Calu3 (cell line): ENCODE measurements around the gene CRTAC1. TPM values are rescaled to one million over a fixed set of nuclear protein-coding genes. Genes with fewer than 3 reads are reported as not detected.

ENCODE experiments used
- BruUV-seq: library from RNA; stranded (reverse); fragments of 400-500 nt; replicated peaks from 2 replicates; lab custom pipeline; 2021; lab: Mats Ljungman, UMichigan
- CTCF ChIA-PET: fragments of 300-600 bp; sonication (Branson Sonifier 250); formaldehyde crosslinking; loops from one replicate; lab custom pipeline; 2022; ENCODE audit warnings: antibody characterized with exemption; lab: Charles Lee
- DNase-seq: peaks from one replicate; pipeline ENCODE4 v3.0.0; 2022
- H3K27ac Mint-ChIP-seq: one replicate; pipeline ENCODE4 v1.8.0; 2022; ENCODE audit warnings: mixed read lengths; ENCODE audit not compliant: unreplicated experiment
- H3K27me3 Mint-ChIP-seq: one replicate; pipeline ENCODE4 v1.8.0; 2022; ENCODE audit warnings: mixed read lengths; ENCODE audit not compliant: unreplicated experiment
- H3K36me3 Mint-ChIP-seq: one replicate; pipeline ENCODE4 v1.8.0; 2022; ENCODE audit warnings: mild to moderate bottlenecking, moderate library complexity, mixed read lengths; ENCODE audit not compliant: insufficient read depth, unreplicated experiment
- H3K4me1 Mint-ChIP-seq: one replicate; pipeline ENCODE4 v1.8.0; 2022; ENCODE audit warnings: mild to moderate bottlenecking, low read depth, mixed read lengths; ENCODE audit not compliant: unreplicated experiment
- H3K4me3 Mint-ChIP-seq: one replicate; pipeline ENCODE4 v1.8.0; 2022; ENCODE audit warnings: mild to moderate bottlenecking, low read depth, moderate library complexity, mixed read lengths; ENCODE audit not compliant: unreplicated experiment
- H3K9me3 Mint-ChIP-seq: one replicate; pipeline ENCODE4 v1.8.0; 2022; ENCODE audit warnings: low read depth, mixed read lengths; ENCODE audit not compliant: unreplicated experiment
- CTCF ChIP-seq: fragments of 200-600 bp; IDR thresholded peaks from one replicate; pipeline ENCODE4 v1.8.0; 2022; ENCODE audit warnings: antibody characterized with exemption; ENCODE audit not compliant: unreplicated experiment
- intact Hi-C: fragments of 100-400 bp; cut with micrococcal nuclease; formaldehyde crosslinking; loops from one replicate; pipeline ENCODE4 v1.10.0; 2022; ENCODE audit not compliant: unreplicated experiment
- total RNA-seq: library from RNA; stranded (reverse); gene quantifications from 2 replicates; pipeline ENCODE4 v1.2.3, GENCODE V29; 2022

Gene CRTAC1
- total RNA-seq, 1 experiment from 2014 or later = not detected

DNA sequence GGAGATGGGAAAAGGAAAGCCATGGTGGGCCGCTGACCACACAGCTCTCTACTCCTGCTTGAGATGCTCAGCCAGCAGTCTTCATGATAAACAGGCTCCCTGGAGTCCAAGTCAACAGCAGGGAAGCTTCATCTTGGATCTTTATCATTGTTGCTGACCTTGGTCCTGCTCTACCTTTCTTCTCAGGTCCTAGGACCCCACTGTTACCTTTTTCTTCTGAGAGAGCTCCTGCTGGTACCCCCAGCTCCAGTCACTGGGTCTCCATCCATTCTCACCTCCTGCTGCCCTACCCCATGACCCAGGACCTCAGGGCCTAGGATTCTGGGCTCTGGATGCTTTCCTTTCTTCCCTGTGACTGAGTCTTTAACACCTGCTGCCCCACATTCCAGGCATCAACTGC, 5.2 kb upstream of the CRTAC1 start:
- no TSS peak for BruUV-seq
- no peaks in the 10 kb centered on the region for H3K4me1 Mint-ChIP-seq
- intact Hi-C loops = no loop called here
- H3K27me3 Mint-ChIP-seq = peaks cover 75% of the 10 kb centered on the region
- no peak for TF ChIP-seq CTCF
- H3K4me3 Mint-ChIP-seq = no peak overlapping the region
- H3K36me3 Mint-ChIP-seq = no peaks in the 10 kb centered on the region
- DNase-seq = no peak
- H3K27ac Mint-ChIP-seq = no peak overlapping the region
- CTCF ChIA-PET = interaction anchor here (1.2 kb wide), 1 partner anchor 11 kb away, joined by 18 read pairs; no protein-coding TSS in a partner anchor
- H3K9me3 Mint-ChIP-seq = no peaks in the 10 kb centered on the region

GRCh38 chr10:98033515-98033914, 3.1 kb upstream of the CRTAC1 start:
- CTCF ChIA-PET = no interaction called here
- no peak overlapping the region for H3K27ac Mint-ChIP-seq
- TF ChIP-seq CTCF = no peak
- no peaks in the 10 kb centered on the region for H3K36me3 Mint-ChIP-seq
- BruUV-seq = no TSS peak
- no peak overlapping the region for H3K4me3 Mint-ChIP-seq
- H3K27me3 Mint-ChIP-seq = peaks cover 84% of the 10 kb centered on the region
- H3K9me3 Mint-ChIP-seq = no peaks in the 10 kb centered on the region
- no peak for DNase-seq
- H3K4me1 Mint-ChIP-seq = no peaks in the 10 kb centered on the region
- intact Hi-C loops = no loop called here

- H3K9me3 Mint-ChIP-seq = no peaks in the 10 kb centered on the region
- CTCF ChIA-PET = interaction anchor here (0.7 kb wide), 1 partner anchor 182 kb away, joined by 4 read pairs; no protein-coding TSS in a partner anchor
- no peaks in the 10 kb centered on the region for H3K36me3 Mint-ChIP-seq
- H3K27ac Mint-ChIP-seq = no peak overlapping the region
- no peak overlapping the region for H3K4me3 Mint-ChIP-seq
- DNase-seq = no peak
- TF ChIP-seq CTCF = no peak
- peaks cover 74% of the 10 kb centered on the region for H3K27me3 Mint-ChIP-seq
- BruUV-seq = no TSS peak
- no peaks in the 10 kb centered on the region for H3K4me1 Mint-ChIP-seq
- intact Hi-C loops = no loop called here
These were observed 1.0 kb upstream of the CRTAC1 start for GRCh38 chr10:98031440-98031839.

DNA sequence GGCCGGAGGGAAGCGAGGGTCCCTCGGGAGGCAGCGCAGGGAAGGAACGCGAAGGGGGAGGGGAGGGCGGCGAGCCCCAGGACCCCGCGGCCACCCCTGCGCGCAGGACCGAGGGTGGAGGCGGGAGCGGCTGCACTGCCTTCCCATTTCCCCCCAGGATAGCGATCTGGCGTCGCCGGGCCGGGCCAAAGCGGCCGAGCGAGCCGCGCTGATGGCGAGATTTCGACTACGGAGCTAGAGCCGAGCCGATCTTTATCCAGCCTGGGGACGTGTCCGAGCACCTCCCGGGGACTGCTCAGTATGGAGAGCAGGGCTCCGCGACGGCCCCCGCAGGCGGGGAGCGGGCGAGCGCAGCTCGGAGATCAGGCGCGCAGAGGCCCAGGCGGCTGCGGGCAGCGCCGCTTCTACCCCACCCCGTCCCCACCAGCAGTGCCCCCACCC, 590 bp upstream of the CRTAC1 start:
- peaks cover 73% of the 10 kb centered on the region for H3K27me3 Mint-ChIP-seq
- no peak for DNase-seq

More for the DNA sequence above, 590 bp upstream of the CRTAC1 start:
- H3K9me3 Mint-ChIP-seq = no peaks in the 10 kb centered on the region
- CTCF ChIA-PET = no interaction called here
- BruUV-seq = no TSS peak
- intact Hi-C loops = no loop called here
- H3K4me3 Mint-ChIP-seq = no peak overlapping the region
- no peak for TF ChIP-seq CTCF
- no peaks in the 10 kb centered on the region for H3K4me1 Mint-ChIP-seq
- H3K36me3 Mint-ChIP-seq = no peaks in the 10 kb centered on the region
- no peak overlapping the region for H3K27ac Mint-ChIP-seq
